Stimulated activated CD4-positive, alpha-beta T cell treated with anti-CD3 and anti-CD28 coated beads, TNF-alpha, amount 100 ng/mL, for 4 hours (primary cell): ENCODE measurements around the gene PDILT.

Experiments
- DNase-seq, 3 experiments: peaks; one replicate each; pipeline ENCODE4 v3.0.0-alpha.2; 2020; ENCODE audit warnings: low read depth in 3 of 3

The PDILT gene

DNA sequence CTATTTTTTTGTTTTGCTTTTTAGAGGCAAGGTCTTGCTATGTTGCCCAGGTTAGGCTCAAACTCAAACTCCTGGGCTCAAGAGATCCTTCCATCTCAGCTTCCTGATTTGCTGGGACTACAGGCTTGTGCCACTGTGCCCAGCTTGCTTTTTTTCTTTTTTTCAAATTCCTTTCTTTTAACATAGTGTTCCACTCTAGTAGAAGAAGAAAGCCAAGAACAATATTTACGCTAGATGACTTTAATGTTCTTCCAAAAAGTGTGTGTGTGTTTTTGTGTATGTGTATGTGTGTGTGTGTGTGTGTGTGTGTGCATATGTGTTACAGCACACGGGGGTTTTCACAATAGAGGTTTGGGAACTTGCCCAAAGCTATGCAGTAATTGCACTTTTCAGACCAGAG is 41.3 kb downstream of the PDILT start:
- no peak for DNase-seq

- no peak for DNase-seq
Observed at GRCh38 chr16:20359997-20360396, 44.5 kb downstream of the PDILT start.

DNA sequence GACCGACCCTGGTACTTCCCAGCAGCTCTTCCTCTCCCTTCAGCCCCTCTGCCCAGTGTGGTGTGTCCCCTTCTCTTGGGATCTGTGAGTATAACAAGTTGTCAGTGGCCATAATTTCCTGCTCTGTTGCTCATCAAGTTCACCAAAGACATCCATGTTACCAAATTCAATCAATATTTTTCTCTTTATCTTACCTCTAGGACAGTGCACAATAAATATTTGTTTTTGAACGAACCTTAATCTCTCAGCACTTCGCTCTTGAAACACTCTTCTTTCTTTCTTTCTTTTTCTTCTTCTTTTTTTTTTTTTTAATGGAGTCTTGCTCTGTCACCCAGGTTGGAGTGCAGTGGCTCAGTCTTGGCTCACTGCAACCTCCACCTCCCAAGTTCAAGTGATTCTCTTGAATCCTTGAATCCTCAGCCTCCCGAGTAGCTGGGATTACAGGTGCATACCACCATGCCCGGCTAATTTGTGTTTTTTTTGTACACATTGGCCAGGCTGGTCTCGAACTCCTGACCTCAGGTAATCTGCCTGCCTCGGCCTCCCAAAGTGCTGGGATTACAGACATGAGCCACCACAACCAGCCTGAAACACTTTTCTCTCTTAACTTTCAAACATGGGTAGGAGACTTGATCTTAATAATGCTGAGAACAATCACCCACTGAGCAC is 49.3 kb downstream of the PDILT start:
- DNase-seq, result no peak

DNA sequence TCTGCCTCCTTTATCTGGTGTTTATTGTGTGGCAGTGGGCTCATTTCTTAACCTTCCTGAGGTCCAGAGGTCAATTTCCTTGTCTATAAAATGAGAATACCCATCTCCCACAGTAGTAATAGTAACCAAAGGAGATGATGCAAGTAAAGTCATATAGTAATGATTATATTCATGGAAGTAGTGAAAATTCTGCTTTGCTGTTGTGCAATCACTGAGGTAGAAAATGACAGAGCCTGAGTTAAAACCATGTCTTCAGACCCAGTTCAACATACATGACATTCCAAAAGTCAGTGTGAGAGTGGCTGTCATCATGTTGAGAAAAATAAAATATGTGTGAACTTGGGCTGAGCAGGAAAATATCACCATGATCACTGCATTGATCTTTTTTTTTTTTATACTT is 51.2 kb downstream of the PDILT start:
- no peak for DNase-seq

DNA sequence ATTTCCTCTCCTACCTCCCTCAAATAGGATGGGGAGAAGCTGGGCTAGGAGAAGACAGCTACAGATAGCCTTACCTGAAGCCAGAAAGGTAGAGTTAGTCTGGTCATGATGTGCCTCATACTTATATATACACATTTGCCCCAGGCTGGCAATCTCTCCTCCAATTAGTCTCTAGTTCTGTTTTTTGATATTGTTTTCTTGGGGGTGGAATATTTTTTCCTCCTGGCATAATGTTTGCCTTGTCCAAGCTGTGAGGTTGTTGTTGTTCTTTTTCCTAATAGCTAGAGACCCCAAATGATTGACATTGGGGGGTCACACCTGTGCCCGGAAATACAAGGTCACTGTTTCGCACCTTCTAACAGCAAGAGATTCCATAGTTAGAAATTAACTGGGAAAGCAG is 51.9 kb downstream of the PDILT start, which contains the start of gene UMOD:
UMOD (minus strand) TSS at position 101 of the 400 bp plus-strand sequence. CDS start 1,978 bp downstream, outside the sequence.
- no peak for DNase-seq

DNA sequence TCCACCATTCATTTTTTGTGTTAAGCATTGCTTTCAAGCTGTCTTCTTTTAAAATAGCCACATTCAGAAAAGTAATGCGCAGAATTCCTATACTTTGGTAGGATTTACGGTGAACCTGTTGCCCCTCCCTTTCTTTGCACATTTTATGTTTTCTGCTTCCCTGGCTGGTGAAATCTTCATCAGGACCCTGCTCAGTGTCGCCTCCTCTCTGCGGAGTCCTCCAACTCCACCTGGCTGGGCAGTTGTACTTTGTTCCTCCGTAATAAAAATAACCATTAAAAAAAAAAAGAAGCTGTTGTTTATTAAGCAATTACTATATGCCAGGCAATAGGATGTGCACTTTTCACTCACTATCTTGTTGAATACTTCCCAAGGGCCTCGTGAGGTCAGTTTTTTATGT is 54.9 kb downstream of the PDILT start:
- DNase-seq, result no peak

- no peak for DNase-seq
Observed at GRCh38 chr16:20348365-20349185, 56.0 kb downstream of the PDILT start.

DNA sequence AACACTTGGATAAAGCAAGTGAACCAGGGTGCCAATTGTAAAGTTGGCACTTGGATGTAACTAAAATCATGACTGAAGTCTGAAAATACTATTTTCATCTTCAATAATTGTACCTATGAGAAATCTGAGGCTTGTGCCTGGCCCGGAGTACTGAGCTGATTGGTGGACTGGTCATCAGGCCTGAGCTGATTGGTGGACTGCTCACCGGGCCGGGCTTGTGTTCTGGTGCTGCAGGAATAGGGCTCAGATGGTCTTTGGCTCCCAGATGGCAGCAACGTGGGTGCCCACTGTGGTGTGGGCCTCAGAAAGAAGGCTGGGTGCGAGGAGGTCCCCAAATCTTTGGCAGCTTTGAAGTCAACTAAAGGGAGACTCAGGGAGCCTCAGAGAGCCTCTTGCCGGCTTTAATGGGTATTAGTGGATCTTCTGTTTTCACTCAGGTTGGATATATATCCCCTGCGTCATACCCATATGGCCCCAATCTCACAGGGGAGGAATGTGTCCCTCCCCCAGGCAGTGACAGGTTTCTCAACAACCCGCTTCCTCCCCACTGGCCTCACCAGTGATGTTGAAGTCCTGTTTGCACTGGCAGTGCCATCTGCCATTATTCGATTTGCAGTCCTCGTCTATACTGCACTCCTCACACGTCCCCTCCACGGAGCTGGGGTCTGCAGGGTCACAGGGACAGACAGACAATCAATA is 56.7 kb downstream of the PDILT start:
- no peak for DNase-seq

DNA sequence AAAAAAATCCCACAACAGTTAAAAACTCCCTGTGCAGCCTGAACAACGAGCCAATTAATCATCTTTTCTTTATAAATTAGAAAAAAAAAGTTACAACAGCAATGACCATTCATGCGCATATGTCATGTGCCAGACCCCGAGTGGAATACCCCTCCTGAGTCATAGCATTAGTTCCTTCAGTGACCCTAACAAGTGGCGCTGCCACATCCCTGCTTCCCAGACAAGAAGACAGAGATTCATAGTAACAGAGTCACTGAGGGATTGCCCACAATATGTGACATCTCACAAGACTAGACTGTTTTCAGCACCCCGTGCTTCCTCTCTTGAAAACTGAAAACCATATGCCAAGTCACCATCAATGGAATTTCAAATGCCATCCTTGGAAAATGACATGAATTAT is 59.9 kb downstream of the PDILT start:
- DNase-seq, result no peak

DNA sequence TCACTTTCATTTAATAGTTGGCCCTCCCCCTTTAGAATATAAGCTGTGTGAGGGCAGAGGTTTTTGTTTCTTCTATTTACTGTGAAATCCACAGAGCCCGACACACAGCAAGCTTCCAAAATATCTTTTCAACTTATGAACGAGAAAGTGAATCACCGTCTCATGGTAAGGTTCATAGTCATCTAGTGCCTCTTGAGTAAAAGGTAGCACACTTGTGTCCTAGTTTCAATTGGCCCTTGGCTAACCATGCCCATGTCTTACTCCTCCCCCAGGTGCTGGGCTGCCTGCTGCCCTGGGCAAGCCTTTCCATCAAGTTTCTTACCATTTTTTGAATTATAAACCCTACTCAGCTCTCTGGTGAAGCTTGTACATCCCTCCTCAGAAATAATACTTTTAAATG is 64.8 kb downstream of the PDILT start:
- no peak for DNase-seq

- no peak for DNase-seq
Observed at GRCh38 chr16:20336955-20337354, 67.6 kb downstream of the PDILT start.

DNA sequence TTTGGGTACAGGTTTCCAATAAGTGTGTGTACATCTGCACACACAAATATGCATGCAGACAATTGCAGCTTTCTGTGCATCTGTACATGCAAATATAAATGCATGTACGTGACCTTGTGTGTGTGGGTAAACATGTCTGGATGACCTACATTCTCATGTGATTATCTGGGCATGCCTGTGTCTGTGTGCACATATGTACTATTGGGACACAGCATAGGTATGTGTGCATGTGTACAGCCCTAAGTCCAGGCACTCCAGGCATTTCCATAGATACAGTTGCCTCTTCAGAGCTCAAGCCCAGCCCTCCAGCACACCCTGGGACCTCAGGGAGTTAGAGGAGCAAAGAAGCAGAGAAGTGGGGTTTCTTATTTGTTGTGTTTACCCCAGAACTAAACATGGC is 70.1 kb downstream of the PDILT start:
- no peak for DNase-seq

DNA sequence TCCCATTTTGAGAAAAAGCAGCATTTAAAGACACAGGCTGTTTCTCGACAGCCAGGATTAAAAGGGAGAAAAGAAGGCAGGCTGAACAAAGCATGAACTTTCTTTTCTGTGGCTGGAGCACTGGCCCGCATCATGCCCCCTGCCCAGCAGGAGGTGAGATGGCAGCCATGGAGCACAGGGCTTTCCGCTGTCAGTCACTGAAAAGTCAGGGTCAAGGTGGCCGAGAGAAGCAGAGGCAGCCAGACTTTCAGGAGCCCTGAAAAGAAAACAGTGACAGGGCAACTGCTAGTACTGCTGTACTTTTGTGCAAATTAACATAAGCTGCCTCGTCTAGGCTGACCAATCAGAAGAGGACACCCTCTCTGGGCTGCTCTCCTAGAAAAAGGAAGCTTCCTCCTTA is 71.4 kb downstream of the PDILT start:
- DNase-seq, result no peak

DNA sequence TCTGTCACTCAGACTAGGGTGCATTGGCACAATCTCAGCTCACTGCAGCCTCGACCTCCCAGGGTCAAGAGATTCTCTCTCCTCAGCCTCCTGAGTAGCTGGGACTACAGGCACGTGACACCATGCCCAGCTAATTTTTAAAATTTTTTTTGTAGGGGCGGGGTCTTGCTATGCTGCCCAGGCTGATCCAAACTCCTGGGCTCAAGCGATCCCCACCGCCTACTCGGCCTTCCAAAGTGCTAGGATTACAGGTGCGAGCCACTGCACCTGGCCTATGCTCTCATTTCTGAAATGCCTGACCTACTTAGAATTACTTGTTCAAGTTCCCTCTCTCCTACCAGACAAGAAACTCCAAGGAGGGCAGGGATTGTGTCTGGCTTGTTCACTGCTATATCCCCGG is 72.1 kb downstream of the PDILT start:
- no peak for DNase-seq

GRCh38 chr16:20331635-20332034 is 72.9 kb downstream of the PDILT start:
- no peak for DNase-seq

- DNase-seq, result no peak
Observed at GRCh38 chr16:20329392-20330138, 75.0 kb downstream of the PDILT start.

DNA sequence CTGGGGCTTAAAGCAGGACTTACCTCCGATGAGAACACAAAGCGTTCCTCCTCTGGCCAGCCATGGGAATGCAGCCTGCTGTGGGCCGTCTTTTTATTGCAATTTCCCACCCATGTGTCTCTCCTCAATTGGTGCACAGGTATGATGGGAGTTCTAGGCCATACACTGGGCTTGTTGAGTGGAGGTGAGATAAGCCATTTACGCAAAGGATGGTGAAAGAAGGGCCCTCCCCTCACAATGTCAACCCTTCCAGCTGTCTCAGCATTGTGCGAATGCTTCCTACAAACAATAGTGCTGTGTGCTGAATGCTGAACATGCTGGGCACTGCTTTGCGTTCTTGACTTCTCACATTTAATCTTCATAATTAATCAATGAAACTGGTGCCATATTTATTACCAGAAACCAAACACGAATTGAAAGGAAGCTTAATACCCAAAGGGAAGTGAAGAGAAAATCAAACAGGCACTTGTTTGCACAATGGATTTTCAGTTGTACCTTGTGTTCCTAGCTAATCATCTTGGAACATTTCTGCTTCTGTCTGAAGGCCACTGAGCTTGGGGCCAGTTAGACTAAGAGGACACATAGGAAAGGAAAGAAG is 77.0 kb downstream of the PDILT start, which contains the start of gene GP2:
GP2 (minus strand) TSS at position 70 of the 598 bp plus-strand sequence. CDS start 1,082 bp downstream, outside the sequence.
- DNase-seq, result no peak

DNA sequence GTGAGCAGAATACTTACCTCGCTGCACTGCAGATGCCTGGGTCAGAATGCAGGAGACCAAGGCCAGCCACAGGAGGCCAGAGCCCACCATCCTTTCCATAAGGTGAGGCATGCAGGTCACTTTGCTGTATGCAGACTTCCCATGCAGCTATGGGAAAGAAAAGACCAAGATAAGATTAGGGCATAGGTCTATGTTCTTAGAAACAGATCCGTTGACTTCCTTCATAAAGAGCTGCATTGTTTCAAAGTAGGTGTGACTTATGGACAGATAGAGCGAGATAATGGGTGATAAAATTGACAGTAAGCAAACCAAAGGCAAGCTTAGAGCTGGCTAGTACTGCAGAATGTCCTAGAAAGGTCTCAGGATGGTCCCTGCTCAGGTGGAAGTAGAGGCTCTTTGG is 78.2 kb downstream of the PDILT start:
- DNase-seq, result no peak

GRCh38 chr16:20325005-20325404 is 79.5 kb downstream of the PDILT start:
- DNase-seq, result no peak

DNA sequence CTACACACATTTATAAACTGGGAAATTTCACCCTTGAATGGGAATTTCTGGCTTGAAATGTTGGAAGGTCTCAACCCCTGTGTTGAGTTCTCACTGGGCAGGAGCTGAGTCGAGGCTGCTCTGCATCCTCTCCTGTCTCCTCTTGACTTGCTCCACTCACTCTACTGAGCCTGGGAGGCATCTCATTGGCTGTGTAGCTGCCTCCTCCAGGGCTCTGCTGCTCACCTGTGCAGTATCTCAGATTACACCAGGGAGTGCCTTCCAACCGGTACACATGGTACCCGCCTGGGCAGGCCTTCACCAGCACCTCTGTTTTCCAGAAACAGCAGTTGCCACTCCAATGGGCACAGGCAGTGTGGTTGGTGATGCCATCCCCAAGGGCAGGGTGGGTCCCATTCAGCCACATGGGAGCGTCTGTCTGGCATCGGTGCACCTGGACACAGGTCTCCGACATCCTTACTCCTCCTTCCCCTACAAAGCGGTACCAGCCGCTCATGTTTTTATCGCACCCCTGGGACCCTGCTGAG is 80.9 kb downstream of the PDILT start:
- no peak for DNase-seq

GRCh38 chr16:20322696-20323095 is 81.8 kb downstream of the PDILT start:
- DNase-seq, result no peak
